GM23338 (cell line): ENCODE data around the gene XKR7. TPM values are rescaled to one million over a fixed set of nuclear protein-coding genes. Genes with fewer than 3 reads are reported as not detected.

ENCODE experiments used
- ATAC-seq: fragments of 200-7000 bp; cut with Tn5 transposase; 3 replicates; pipeline ENCODE4 v1.9.1; 2020
- DNase-seq: peaks from one replicate; pipeline ENCODE4 v3.0.0-alpha.2; 2015; ENCODE audit warnings: low spot score
- H2AFZ ChIP-seq: fragments of 200-600 bp; sonication (generic); 2 replicates; pipeline ENCODE4 v1.8.0; 2016; ENCODE audit warnings: antibody characterized with exemption, mild to moderate bottlenecking, moderate library complexity
- H3F3A ChIP-seq: fragments of 200-600 bp; sonication (generic); replicated peaks from 2 replicates; pipeline ENCODE4 v1.8.0; 2017; ENCODE audit warnings: antibody characterized with exemption, mixed run types, low read depth
- H3K27ac ChIP-seq: fragments of 200-600 bp; sonication (generic); 2 replicates; pipeline ENCODE4 v1.6.1; 2016; ENCODE audit warnings: low read depth
- H3K27me3 ChIP-seq: fragments of 200-600 bp; sonication (generic); 2 replicates; pipeline ENCODE4 v1.8.0; 2016; ENCODE audit warnings: mild to moderate bottlenecking, mixed run types, moderate library complexity; ENCODE audit not compliant: insufficient read depth
- H3K36me3 ChIP-seq: fragments of 200-600 bp; sonication (generic); 2 replicates; pipeline ENCODE4 v1.8.0; 2016; ENCODE audit warnings: mild to moderate bottlenecking; ENCODE audit not compliant: insufficient read depth
- H3K4me1 ChIP-seq: fragments of 200-600 bp; sonication (generic); 2 replicates; pipeline ENCODE4 v1.8.0; 2016; ENCODE audit warnings: mild to moderate bottlenecking, moderate library complexity; ENCODE audit not compliant: insufficient read depth
- H3K4me2 ChIP-seq: fragments of 200-600 bp; sonication (generic); 2 replicates; pipeline ENCODE4 v1.7.1; 2017; ENCODE audit warnings: mixed run types
- H3K4me3 ChIP-seq: fragments of 200-600 bp; sonication (generic); 2 replicates; pipeline ENCODE4 v1.6.1; 2016; ENCODE audit warnings: mixed run types
- H3K79me2 ChIP-seq: fragments of 200-600 bp; sonication (generic); replicated peaks from 2 replicates; pipeline ENCODE4 v1.8.0; 2017; ENCODE audit warnings: mild to moderate bottlenecking; ENCODE audit not compliant: insufficient read depth
- H3K9me2 ChIP-seq: fragments of 200-600 bp; sonication (generic); 2 replicates; pipeline ENCODE4 v1.8.0; 2017; ENCODE audit not compliant: insufficient read depth
- H4K20me1 ChIP-seq: fragments of 200-600 bp; sonication (generic); replicated peaks from 2 replicates; pipeline ENCODE4 v1.8.0; 2017; ENCODE audit warnings: mild to moderate bottlenecking; ENCODE audit not compliant: insufficient read depth
- H3K27ac Mint-ChIP-seq: 2 replicates; pipeline ENCODE4 v1.8.0; 2020; ENCODE audit warnings: inconsistent platforms, mild to moderate bottlenecking, moderate library complexity, mixed read lengths
- H3K27me3 Mint-ChIP-seq: 3 replicates; pipeline ENCODE4 v1.8.0; 2022; ENCODE audit warnings: low read depth, mild to moderate bottlenecking, moderate library complexity, mixed read lengths, inconsistent platforms; ENCODE audit not compliant: insufficient read depth, poor library complexity
- H3K36me3 Mint-ChIP-seq: 3 replicates; pipeline ENCODE4 v1.8.0; 2021; ENCODE audit warnings: low read depth, mild to moderate bottlenecking, inconsistent platforms, moderate library complexity, mixed read lengths
- H3K4me1 Mint-ChIP-seq: 3 replicates; pipeline ENCODE4 v1.8.0; 2020; ENCODE audit warnings: mild to moderate bottlenecking, inconsistent platforms, mixed read lengths
- H3K4me3 Mint-ChIP-seq: 3 replicates; pipeline ENCODE4 v1.8.0; 2021; ENCODE audit warnings: moderate library complexity, mild to moderate bottlenecking, inconsistent platforms, mixed read lengths
- H3K9me3 Mint-ChIP-seq: 3 replicates; pipeline ENCODE4 v1.8.0; 2020; ENCODE audit warnings: moderate library complexity, mild to moderate bottlenecking, inconsistent platforms, mixed read lengths
- CREB1 ChIP-seq: fragments of 250-450 bp; sonication (Bioruptor Pico); IDR thresholded peaks from 2 replicates; pipeline ENCODE4 v1.5.0; 2020; ENCODE audit warnings: low read depth, mild to moderate bottlenecking, moderate library complexity
- EZH2 ChIP-seq: fragments of 200-600 bp; sonication (generic); IDR thresholded peaks from one replicate; pipeline ENCODE4 v1.8.0; 2017; ENCODE audit warnings: antibody characterized with exemption, mild to moderate bottlenecking, low read depth; ENCODE audit not compliant: unreplicated experiment
- EZH2phosphoT487 ChIP-seq: fragments of 200-600 bp; sonication (generic); IDR thresholded peaks from one replicate; pipeline ENCODE4 v1.8.1; 2018; ENCODE audit warnings: antibody characterized with exemption; ENCODE audit not compliant: unreplicated experiment
- JUNB ChIP-seq: IDR thresholded peaks from one replicate; pipeline ENCODE4 v1.6.1; 2016; ENCODE audit warnings: antibody characterized with exemption; ENCODE audit not compliant: unreplicated experiment
- NANOG ChIP-seq: IDR thresholded peaks from 2 replicates; pipeline ENCODE4 v1.6.1; 2016; ENCODE audit warnings: antibody characterized with exemption, borderline replicate concordance
- POLR2AphosphoS5 ChIP-seq: IDR thresholded peaks from 2 replicates; pipeline ENCODE4 v1.6.1; 2016; ENCODE audit warnings: antibody characterized with exemption, low read depth
- STAT1 ChIP-seq: IDR thresholded peaks from one replicate; pipeline ENCODE4 v1.6.1; 2016; ENCODE audit warnings: antibody characterized with exemption; ENCODE audit not compliant: unreplicated experiment
- polyA plus RNA-seq: library from polyadenylated mRNA; unstranded; fragments of >200 nt; fragmentation: Nextera tagmentation; extraction: Ambion mirVana; gene quantifications from 2 replicates; pipeline ENCODE4 v1.2.1, GENCODE V29; 2016
- total RNA-seq: library from RNA; depleted of rRNA; stranded (reverse); fragments of >200 nt; shearing (Covaris generic); gene quantifications from 2 replicates; pipeline ENCODE4 v1.2.3, GENCODE V29; 2014
- TF ChIP-seq, protein P1 (sequence below): fragments of 250-450 bp; sonication (Bioruptor Pico); IDR thresholded peaks from 2 replicates; pipeline ENCODE4 v1.5.0; 2020; ENCODE audit warnings: mild to moderate bottlenecking, moderate library complexity

XKR7 gene
- total and polyA plus RNA-seq, 2 experiments from 2014 or later = 0.61 to 3.9 TPM

DNA sequence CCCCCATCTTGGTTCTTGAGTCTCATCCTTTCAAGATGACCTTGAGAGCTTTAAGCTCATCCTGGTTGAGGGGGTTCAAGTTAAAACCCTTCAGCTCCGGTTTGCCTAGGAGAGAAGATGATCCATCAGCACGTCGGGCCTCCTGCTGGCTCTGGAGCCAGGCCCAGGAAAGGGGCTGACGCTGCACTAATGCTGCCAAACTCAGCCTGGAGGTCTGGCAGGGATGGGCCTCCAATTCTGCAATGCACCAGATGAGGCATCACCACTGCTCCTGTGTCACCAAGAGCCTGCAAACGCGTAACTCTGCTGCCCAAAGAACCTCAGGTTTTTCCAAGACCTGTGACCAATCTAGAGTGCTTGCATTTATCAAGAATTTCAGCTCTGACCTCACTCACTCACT lies 22.2 kb upstream of the XKR7 start:
- Histone ChIP-seq H3K27ac (no peak overlapping the region), H3K4me1 (peaks cover 4% of the 10 kb centered on the region), H3F3A (peaks cover 6% of the 10 kb centered on the region), H4K20me1 (peaks cover 59% of the 10 kb centered on the region), H3K4me3 (no peak overlapping the region), H3K4me2 (no peak overlapping the region), H3K79me2 (peaks cover 24% of the 10 kb centered on the region), H2AFZ (no peak overlapping the region), H3K36me3 (peaks cover 41% of the 10 kb centered on the region), H3K27me3 (no peaks in the 10 kb centered on the region), H3K9me2 (no peaks in the 10 kb centered on the region)
- peaks cover 2% of the 10 kb centered on the region for H3K27me3 Mint-ChIP-seq
- H3K36me3 Mint-ChIP-seq = peaks cover 61% of the 10 kb centered on the region
- H3K4me3 Mint-ChIP-seq = no peak overlapping the region
- ATAC-seq (no peak), DNase-seq (no peak)
- no peak overlapping the region for H3K27ac Mint-ChIP-seq
- H3K4me1 Mint-ChIP-seq = peaks cover under 1% of the 10 kb centered on the region
- TF ChIP-seq CREB1 (CRISPR knock-in tag) = no peak
- no peak for TF ChIP-seq POLR2AphosphoS5
- TF ChIP-seq, protein P1, sequence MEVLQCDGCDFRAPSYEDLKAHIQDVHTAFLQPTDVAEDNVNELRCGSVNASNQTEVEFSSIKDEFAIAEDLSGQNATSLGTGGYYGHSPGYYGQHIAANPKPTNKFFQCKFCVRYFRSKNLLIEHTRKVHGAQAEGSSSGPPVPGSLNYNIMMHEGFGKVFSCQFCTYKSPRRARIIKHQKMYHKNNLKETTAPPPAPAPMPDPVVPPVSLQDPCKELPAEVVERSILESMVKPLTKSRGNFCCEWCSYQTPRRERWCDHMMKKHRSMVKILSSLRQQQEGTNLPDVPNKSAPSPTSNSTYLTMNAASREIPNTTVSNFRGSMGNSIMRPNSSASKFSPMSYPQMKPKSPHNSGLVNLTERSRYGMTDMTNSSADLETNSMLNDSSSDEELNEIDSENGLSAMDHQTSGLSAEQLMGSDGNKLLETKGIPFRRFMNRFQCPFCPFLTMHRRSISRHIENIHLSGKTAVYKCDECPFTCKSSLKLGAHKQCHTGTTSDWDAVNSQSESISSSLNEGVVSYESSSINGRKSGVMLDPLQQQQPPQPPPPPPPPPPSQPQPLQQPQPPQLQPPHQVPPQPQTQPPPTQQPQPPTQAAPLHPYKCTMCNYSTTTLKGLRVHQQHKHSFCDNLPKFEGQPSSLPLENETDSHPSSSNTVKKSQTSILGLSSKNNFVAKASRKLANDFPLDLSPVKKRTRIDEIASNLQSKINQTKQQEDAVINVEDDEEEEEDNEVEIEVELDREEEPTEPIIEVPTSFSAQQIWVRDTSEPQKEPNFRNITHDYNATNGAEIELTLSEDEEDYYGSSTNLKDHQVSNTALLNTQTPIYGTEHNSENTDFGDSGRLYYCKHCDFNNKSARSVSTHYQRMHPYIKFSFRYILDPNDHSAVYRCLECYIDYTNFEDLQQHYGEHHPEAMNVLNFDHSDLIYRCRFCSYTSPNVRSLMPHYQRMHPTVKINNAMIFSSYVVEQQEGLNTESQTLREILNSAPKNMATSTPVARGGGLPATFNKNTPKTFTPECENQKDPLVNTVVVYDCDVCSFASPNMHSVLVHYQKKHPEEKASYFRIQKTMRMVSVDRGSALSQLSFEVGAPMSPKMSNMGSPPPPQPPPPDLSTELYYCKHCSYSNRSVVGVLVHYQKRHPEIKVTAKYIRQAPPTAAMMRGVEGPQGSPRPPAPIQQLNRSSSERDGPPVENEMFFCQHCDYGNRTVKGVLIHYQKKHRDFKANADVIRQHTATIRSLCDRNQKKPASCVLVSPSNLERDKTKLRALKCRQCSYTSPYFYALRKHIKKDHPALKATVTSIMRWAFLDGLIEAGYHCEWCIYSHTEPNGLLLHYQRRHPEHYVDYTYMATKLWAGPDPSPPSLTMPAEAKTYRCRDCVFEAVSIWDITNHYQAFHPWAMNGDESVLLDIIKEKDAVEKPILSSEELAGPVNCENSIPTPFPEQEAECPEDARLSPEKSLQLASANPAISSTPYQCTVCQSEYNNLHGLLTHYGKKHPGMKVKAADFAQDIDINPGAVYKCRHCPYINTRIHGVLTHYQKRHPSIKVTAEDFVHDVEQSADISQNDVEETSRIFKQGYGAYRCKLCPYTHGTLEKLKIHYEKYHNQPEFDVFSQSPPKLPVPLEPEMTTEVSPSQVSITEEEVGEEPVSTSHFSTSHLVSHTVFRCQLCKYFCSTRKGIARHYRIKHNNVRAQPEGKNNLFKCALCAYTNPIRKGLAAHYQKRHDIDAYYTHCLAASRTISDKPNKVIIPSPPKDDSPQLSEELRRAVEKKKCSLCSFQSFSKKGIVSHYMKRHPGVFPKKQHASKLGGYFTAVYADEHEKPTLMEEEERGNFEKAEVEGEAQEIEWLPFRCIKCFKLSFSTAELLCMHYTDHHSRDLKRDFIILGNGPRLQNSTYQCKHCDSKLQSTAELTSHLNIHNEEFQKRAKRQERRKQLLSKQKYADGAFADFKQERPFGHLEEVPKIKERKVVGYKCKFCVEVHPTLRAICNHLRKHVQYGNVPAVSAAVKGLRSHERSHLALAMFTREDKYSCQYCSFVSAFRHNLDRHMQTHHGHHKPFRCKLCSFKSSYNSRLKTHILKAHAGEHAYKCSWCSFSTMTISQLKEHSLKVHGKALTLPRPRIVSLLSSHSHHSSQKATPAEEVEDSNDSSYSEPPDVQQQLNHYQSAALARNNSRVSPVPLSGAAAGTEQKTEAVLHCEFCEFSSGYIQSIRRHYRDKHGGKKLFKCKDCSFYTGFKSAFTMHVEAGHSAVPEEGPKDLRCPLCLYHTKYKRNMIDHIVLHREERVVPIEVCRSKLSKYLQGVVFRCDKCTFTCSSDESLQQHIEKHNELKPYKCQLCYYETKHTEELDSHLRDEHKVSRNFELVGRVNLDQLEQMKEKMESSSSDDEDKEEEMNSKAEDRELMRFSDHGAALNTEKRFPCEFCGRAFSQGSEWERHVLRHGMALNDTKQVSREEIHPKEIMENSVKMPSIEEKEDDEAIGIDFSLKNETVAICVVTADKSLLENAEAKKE = no peak
- TF ChIP-seq NANOG = no peak
- no peak for TF ChIP-seq STAT1
- no peak for TF ChIP-seq EZH2phosphoT487
- no peak for TF ChIP-seq EZH2
- peaks cover 7% of the 10 kb centered on the region for H3K9me3 Mint-ChIP-seq

DNA sequence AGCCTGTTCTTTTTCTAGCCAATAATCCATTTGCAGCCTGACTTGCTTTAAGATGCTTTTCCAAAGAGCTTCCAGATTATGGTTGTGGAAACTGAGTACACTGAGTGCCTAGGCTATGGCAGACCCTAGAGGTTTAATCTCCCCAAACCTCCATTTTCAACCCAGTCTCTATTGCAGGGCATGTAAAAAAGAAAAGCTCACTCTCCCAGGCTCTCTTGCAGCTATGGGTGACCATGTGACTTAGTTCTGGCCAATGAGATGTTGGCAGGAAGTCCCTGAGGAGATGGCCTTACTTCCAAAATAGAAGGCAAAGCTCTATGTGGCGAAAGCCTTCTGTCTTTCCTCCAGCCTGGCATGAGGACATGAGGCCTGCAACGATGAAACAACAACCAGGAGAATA lies 19.9 kb upstream of the XKR7 start:
- peaks cover 9% of the 10 kb centered on the region for H3K27me3 Mint-ChIP-seq
- H3K9me2 ChIP-seq = no peaks in the 10 kb centered on the region
- no peak overlapping the region for H3K4me3 Mint-ChIP-seq
- peaks cover 41% of the 10 kb centered on the region for H3K36me3 ChIP-seq
- H3K79me2 ChIP-seq = peaks cover 32% of the 10 kb centered on the region
- H3K9me3 Mint-ChIP-seq = peaks cover 10% of the 10 kb centered on the region
- H3K27me3 ChIP-seq = no peaks in the 10 kb centered on the region
- DNase-seq = no peak
- H3K4me3 ChIP-seq = no peak overlapping the region
- H3K27ac Mint-ChIP-seq = no peak overlapping the region
- no peak overlapping the region for H3K27ac ChIP-seq
- H2AFZ ChIP-seq = no peak overlapping the region
- peaks cover 10% of the 10 kb centered on the region for H3K4me1 ChIP-seq
- H3F3A ChIP-seq = peaks cover 10% of the 10 kb centered on the region
- H4K20me1 ChIP-seq = peaks cover 61% of the 10 kb centered on the region
- H3K36me3 Mint-ChIP-seq = peaks cover 64% of the 10 kb centered on the region
- H3K4me1 Mint-ChIP-seq = peaks cover 8% of the 10 kb centered on the region
- no peak overlapping the region for H3K4me2 ChIP-seq
- no peak for ATAC-seq
- TF ChIP-seq CREB1 (CRISPR knock-in tag) = no peak
- no peak for TF ChIP-seq JUNB
- TF ChIP-seq, protein P1 = no peak
